ENCODE results near the gene KSR2.

KSR2 gene

DNA sequence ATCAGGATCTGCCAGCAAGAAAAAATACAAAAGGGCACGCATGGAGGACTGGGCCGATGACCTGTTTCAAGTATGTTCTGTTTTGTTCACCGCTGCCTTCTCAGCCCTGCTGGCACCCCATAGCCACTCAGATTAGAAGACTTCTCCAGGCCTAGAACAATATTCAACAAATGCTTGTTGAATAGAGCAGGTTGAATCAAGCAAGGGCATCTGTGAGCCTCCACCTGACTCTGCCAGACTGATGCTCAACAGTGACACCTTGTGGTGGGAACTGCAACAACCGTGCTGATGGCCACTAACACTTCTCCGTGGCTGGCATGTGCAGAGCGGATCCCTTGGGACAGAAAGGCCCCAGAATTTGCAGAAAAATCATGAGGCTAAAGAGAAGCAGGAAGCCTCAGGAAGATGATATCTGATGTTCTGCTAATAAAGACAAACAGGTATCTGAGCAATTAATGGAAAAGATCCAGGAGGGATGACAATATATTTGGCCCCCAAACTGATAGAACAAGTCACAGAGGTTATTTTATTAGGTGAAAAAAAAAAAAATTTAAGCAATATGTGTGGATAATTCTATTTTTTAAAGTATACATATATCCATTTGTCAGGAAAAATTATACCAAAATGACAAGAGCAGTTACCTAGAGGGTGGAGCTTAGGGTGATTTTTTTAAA lies 114.3 kb downstream of the KSR2 start:
- peak; percentile 22 for DNase-seq

DNA sequence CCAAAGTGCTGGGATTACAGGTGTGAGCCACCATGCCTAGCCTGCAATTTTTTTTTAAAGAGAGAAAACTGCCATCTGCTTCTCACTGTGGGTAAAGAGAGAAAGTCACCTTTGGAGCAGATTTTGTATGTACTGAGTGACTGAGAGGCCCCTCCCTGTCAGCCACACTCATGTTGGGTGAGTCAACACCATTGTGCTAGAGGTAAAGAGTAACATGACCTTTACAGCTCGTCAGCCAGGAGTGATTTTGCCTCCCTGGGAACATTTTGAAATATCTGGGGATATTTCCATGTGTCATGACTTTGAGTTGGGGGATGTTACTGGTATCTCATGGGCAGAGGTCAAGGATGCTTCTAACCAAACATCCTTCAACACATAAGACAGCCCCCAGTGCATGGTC lies 115.2 kb downstream of the KSR2 start:
- DNase-seq: no peak

DNA sequence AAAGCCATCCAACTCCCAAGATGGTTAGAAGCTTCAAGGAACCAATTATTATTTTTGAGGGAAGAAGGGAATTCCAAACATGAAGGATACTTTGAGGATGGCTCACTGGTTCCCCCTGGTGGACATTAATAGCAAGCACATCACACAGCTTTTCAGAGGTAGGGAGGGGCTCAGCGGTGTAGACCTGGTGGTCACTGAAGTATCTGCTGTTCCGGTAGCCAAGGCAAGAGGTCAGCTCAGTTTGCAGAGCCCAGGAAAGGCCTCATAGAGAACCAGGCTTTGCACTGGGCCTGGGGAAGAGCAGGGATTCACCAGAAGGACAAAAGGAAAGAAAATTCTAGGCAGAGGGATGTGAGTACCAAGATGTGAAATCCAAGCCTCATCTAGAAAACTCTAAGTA lies 118.7 kb downstream of the KSR2 start:
- DNase-seq: no peak

DNA sequence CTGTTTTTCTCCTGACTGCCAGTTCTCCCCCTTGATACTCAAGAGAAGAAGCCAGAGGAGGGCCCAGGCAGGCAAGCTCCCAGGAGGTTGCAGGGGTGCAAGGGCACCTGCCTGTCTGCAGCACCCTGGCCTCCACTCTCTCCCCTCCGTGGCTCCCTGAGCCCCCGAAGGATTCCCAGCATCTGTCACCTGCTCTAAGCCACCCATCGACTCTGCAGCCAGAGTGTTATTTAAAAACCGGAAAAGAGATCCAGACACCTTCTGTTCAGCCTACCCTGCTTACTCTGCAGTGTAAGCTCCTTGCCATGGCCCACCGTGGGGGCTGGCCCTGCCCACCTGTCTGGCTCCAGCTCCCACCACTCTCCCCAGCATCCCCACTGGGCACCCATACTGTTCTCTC lies 121.4 kb downstream of the KSR2 start:
- no peak for DNase-seq

DNA sequence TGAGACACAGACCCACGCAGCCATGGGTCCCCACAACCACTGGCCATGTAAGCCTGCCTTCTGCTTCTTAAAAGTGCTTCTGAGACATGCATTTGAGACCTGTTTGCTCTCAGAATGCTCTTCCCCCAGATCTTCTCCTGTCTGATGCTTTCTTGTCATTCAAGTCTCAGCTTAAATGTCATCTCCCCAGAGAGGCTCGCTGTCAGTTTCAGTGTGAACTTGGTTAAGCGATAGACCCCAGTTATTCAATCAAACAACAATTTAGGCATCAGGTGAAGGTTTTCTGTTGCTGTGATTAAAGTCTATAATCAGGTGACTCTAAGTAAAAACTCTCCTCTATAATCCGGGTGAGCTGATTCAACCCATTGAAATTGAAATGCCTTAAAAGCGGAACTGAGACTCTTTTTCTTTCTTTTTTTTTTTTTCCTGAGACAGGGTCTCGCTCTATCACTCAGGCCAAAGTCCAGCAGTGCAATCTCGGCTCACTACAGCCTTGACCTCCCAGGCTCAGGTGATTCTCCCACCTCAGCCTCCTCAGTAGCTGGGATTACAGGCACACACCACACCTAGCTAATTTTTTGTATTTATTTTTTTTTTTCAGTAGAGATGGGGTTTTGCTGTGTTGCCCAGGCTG lies 123.4 kb downstream of the KSR2 start:
- DNase-seq: no peak

DNA sequence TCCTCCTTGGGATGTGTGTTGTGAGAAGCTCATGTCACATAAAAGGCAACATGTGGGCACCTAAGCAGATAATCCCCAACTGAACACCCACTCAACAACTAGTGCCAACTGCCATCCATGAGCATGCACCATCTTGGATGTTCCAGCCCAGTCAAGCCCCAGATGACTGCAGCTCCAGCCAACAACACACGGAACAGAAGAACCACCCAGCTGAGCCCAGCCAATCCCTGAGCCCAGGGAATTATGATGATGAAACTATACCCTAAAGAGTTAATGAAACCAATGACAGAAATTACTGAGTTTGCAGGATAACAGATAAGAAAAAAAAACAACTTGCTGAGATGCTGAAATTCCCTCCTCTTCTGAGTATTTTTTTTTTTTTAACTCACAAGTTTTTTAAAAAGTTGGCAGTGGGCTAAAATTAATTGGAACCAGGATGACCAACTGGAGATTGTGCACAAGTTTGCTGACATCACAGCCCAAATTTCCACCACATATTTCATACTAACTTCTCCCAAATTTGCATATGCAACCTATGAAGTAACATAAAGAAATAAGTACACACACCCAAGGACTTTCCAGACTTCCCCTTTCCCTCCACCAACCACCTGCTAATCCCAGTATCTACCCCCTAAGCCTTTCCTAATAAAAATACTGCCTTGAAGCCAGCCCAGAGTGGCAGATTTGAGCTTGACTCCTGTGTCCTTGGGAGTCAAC lies 124.5 kb downstream of the KSR2 start:
- DNase-seq: no peak

DNA sequence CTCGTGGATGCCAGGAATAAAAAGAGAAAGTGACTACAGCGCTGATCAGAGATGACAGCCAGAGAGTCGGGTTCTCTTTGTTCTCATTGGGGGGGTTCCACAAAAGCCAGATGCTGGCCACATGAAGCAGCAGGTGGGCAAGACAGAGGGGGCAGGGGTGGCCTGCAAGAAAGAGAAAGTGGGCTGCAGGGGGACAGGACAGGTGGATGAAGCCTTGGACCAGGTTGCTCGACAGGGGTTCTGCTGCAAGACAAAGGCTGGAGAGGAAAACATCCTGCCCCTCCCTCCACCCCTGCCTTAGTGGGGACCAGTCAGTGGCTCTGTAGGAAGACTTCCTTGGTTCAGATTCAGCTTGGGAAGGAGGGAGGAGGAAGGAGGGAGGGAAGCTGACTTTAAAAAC lies 126.2 kb downstream of the KSR2 start:
- DNase-seq: no peak

DNA sequence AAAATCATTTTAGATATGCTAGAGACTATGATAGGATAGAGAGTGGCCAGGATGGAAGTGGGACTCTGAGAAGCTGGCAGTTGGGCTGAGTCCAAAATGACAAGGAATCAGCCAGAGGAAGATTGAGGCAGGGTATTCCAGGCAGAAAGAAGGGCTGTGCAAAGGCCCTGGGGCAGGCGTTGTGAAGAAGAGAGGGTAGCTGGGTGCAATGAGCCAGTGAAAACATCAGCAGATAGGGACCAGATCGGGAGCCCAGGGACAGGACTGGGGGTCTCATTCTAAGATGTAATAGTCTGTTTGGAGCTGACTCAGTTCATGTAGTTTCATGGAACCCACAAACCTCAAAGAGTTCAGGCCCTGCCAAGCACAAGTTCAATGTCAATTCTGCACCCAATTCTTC lies 126.6 kb downstream of the KSR2 start:
- DNase-seq: no peak

DNA sequence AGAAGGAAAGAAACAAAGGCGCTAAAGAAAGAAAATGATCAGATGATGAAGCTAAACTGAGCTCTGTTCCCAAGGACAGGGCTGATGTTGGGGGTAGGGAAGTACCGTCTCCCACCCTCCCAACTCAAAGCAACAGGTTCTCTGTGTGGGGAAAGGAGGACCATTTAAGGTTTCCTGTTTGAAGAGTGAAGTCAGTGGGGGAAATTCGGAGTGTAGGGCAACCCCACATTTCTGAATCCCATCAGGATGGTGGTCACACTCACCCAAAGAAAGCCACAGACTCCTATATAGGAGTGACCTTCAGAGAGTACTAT lies 131.1 kb downstream of the KSR2 start:
- DNase-seq: no peak

DNA sequence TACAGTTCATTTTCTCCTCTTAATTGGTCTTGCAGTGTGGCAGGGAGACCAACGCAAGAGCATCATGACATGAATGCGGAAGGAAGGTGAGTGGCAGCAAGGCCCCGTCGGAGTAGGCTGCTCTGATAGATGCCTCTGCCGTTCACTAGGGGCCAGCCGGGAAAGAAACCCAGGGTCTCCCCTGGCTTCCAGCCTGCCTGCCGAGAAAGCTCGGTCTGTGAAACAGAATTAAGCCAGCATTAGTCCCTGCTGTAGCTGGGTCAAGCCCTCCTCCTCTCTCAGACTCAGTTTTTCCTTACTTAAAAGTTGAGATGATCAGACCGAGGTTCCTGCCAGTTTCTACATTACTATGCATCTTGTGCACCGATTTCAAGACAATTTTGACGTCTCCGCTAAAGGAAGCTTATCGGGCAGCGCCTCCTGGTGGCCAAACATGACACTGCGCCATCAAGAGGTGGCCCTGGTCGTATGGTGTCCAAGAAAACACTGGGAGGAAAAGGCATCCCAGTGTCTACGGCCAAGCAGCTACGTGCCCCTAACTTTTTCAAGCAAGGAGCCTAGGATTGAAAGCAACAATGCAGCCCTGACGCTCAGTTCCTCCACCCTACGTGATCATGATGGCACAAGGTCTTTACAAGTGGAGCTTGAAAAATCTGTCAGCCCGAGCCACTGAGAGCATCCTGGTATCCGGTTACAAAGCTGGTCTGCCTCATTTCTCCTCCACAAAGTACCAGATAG lies 131.6 kb downstream of the KSR2 start:
- DNase-seq: peak; percentile 70

DNA sequence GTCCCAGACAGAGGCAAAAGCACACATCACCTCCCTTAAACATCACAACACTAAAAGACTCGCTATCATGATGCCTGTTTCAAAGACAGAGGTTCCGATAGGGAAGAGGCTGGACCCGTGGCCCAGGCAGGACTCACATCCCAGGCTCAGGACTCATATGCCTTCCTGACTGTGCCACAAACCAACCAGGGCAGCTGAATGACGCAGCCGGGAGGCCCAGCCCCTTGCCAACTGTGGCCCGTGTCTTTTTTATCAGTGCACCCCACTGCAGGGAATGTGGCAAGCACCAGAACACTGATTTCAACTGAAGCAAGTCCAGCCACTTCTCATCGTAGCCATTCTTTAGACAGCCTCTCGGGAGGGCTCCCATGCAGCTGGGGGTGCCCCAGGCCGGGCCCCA lies 132.3 kb downstream of the KSR2 start:
- no peak for DNase-seq

DNA sequence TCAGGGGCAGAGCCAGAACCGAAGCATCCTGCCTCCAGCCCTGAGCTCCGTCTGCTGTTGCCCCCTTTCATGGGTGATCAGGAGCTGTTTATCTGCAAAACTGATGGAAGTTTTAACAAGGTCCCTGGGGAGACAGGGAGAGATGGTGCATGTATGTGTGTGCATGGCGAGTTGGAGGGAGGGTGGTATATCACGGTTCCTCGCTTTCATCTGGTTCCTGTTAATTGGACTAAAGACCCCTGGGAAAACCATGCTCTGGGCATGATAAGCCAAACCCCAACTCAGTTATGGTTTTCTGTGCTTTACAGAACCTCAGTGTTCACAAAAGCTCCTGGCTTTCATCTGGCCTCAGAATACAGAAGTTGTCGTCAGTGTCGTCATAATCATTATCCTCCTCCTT lies 133.6 kb downstream of the KSR2 start:
- no peak for DNase-seq

DNA sequence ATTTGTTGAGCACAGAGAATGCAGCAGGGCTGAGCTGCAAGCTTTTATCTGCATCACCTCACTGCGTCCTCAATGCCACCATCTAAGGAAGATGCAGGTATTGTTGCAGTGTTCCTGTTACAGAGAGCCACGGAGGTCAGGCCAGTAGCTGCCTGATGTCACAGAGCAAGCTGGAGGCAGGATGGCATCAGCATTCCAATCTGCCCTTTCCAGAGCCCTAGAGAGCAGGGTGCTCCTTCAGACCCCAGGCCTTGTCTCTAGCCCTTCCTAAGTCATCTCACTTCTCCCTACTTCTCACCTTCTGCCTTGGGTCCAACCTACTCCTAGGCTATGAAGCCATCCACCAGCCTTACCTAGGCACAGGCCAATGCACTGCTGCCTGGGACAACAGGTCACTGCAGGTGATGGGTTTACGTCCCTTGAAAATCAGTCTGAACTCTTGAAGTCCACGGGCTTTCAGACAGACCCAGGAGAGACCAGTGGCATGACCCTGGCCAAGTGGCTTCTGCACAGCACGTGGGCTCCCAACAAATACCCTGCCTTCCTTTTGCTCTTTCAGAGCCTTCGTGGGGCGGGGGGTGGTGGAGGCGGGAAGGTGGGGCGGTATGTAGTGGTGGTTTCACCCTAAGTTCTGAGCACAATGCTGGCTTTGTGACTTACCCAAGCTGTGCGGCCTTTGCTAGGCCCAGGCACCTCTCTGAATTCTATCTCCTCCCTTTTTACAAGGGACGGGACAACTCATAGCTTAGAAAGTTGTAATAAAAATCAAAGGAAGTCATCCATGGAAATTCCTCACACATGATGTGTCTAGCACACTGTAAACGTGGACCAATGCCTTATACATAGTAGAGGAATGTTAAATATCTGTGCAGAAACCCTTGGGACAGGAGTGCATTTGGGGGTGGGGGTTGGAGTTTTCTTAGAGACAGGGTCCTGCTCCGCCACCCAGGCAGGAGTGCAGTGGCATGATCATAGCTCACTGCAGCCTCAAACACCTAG lies 136.0 kb downstream of the KSR2 start:
- DNase-seq: no peak

DNA sequence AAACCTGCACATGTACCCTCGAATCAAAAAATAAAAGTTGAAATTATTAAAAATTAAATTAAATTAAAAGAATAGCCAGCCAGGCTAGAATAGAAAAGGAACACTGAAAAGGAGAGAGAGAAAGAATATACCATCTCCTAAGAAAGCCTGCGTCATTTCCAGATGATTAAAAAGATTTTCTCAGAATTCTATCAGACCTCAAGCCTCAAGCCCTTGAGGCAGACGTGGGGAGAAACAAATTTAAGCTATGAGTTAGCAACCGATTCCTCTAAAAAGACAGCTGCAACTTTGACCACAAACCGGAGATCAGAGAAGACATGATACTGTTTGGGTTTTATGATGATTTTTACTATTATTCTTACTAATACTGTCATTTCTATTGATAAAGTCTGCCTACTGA lies 138.3 kb downstream of the KSR2 start:
- DNase-seq: no peak

DNA sequence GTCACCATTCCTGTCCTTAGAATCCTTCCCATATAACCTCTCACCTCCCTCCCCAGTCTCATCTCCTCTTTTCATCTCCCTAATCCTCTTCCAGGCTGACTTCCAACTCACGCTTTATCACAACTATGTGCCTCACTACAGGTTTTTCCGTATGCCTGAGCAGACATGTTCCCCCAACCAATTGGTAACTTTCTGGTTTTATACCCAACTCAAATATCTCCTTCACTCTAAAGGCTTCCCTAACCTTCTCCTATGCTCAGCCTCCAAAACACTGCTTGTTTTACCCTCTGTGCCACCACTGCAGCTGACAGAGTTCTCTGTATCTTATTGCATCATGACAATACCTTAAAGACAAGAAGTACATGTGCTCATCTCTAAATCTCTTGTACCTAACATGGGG lies 139.7 kb downstream of the KSR2 start:
- no peak for DNase-seq

DNA sequence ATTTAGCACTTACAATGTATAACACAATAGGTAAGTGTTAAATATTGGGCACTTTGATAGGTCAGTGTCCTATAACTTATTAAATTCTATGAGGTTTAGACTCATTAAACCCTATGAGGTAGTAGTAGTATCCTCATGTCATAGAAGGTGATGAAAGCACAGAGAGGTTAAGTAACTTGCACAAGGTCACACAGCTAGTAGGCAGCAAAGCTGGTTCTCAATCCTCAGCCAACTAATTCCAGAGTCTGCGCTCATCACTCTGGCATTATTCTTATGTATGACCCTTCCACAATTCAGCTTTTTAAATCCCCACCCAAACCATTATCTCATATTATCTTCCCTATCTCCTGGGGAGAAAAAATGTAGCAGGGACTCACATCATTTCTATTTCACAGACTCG lies 141.1 kb downstream of the KSR2 start:
- no peak for DNase-seq

DNA sequence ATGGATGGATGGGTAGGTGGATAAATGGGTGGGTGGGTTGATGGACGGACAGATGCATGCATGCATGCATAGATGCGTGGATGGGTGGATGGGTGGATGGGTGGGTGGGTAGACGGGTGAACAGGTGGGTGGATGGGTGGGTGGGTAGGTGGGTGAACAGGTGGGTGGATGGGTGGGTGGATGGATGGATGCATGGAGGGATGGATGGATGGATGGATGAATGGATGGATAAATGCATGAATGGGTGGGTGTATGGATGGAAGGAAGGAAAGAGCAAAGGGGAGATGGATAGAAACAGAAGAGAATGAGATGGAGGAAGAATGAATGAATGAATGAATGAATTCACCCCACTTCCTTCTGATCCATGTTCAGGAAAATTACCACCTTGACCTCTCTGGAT lies 143.0 kb downstream of the KSR2 start:
- no peak for DNase-seq

DNA sequence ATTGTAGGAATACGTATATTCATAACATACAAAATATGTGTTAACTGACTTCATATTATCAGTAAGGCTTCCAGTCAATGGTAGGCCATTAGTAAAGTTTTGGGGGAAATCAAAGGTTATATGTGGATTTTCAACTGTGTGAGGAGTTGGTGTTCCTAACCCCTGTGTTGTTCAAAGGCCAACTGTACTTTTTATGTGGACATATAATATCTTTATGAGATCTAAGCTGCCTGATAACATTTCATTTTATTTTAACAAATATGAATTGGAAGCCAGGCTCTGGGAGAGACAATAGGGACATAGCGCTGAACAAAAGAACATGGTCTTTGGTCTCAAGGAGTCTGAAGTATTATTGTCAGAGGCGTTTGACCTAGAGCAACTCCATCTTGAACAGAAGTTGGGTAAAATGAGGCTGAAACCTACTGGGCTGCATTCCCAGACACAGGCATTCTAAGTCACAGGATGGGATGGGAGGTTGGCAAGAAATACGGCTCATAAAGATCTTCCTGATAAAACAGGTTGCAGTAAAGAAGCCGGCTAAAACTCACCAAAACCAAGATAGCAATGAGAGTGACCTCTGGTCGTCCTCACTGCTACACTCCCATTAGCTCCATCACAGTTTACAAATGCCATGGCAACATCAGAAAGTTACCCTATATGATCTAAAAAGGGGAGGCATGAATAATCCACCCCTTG lies 147.2 kb downstream of the KSR2 start:
- DNase-seq: no peak

DNA sequence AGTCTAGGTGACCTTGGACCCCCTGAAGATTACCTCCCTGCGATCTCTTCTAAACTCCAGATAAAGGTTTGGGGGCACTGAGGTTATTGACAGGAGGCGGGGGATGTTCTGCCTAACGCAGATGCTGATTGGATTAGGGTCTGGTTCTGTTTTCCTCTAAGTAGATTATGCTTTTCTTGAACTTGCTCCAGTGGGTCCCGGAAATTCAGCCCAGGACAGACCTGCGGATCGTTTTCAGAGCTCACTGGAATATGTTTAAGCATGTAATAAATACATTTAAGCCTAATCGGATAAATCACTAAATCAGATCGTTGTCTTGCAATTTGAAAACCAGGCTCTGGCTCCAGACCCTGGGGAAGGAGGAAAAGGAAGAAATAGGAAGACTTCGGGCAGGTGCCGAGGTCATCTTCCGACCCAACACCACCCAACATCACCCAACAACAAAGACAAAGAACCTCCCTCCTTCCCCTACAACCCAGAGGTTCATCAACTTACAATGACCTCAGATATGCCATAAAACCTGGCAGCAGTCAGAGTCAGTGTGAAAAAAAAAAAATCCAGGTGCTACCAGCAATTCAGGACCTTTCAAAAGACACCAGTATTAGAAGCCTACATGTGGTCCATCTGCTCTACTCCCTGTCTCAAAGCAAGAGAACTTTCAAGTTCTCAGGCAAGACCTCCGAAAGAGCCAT lies 148.4 kb downstream of the KSR2 start:
- DNase-seq: no peak

DNA sequence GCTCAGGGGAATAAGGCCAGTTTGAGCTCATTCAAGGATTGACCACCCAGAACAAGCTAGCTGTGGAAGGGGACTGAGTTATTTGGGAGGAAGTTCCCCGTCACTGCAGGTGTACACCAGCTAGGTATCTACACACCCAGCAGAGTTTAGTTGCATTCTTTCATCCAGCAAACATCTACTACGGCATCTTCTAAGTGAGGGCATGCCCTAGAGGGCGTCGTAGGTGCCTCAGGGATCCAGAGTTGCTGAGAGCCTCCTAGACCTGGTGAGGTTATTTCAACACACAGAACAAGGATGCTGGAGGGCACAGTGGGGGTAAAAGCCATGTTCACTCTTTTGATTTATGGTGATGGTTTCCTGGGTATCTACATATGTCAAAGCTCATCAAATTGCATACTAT lies 149.6 kb downstream of the KSR2 start:
- no peak for DNase-seq

DNA sequence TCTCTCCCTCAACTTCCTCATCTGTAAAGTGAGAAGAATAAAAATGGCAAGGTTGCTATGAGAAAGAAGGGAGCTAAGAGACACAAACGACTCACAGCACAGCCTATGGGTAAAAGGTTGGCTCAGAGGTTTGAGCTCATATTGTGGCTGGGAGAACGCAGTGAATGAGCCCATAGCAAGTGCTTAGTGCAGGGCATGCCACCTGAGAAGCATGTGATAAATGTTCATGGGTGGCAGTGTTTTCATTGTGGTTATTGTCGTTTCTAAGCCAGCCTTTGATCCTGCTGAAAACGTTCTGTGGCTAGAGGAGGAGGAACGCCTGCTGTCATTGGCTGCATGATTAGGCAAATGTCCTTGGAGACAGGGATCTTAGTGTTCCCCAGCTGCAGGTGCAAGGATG lies 150.4 kb downstream of the KSR2 start:
- DNase-seq: no peak
